ENCODE results near the gene FRMD1.

Gene FRMD1

GRCh38 chr6:168021581-168021980 is 57.4 kb downstream of the FRMD1 start:
- DNase-seq, result no peak

- DNase-seq, result no peak
Measured at GRCh38 chr6:168020242-168020641, 58.8 kb downstream of the FRMD1 start.

- DNase-seq, result no peak
Measured at GRCh38 chr6:168018664-168019063, 60.3 kb downstream of the FRMD1 start.

- no peak for DNase-seq
Measured at GRCh38 chr6:168017629-168018028, 61.4 kb downstream of the FRMD1 start.

- DNase-seq, result no peak
Measured at GRCh38 chr6:168016721-168017525, 62.1 kb downstream of the FRMD1 start.

GRCh38 chr6:168016176-168016620 is 62.8 kb downstream of the FRMD1 start:
- DNase-seq, result no peak

GRCh38 chr6:168015482-168016175 is 63.4 kb downstream of the FRMD1 start:
- DNase-seq, result no peak

GRCh38 chr6:168015009-168015408 is 64.0 kb downstream of the FRMD1 start:
- no peak for DNase-seq

- no peak for DNase-seq
Measured at GRCh38 chr6:168014428-168014827, 64.6 kb downstream of the FRMD1 start.

GRCh38 chr6:168013250-168013915 is 65.6 kb downstream of the FRMD1 start:
- DNase-seq, result no peak

- no peak for DNase-seq
Measured at GRCh38 chr6:168012431-168013249, 66.4 kb downstream of the FRMD1 start.

- DNase-seq, result no peak
Measured at GRCh38 chr6:168011291-168011690, 67.7 kb downstream of the FRMD1 start.

GRCh38 chr6:168009331-168009730 is 69.7 kb downstream of the FRMD1 start:
- no peak for DNase-seq

GRCh38 chr6:168007592-168008338 is 71.2 kb downstream of the FRMD1 start:
- no peak for DNase-seq

GRCh38 chr6:168005796-168006195 is 73.2 kb downstream of the FRMD1 start:
- DNase-seq, result no peak

- no peak for DNase-seq
Measured at GRCh38 chr6:168004945-168005344, 74.1 kb downstream of the FRMD1 start.

- DNase-seq, result no peak
Measured at GRCh38 chr6:168004023-168004422, 75.0 kb downstream of the FRMD1 start.

Data from stimulated activated CD4-positive, alpha-beta T cell treated with anti-CD3 and anti-CD28 coated beads, Interleukin-4, amount 100 ng/mL, for 24 hours (primary cell).